Inflammatory macrophage treated with lipopolysaccharide for 1 hour (primary cell): ENCODE results near the gene KISS1R.
A peak's percentile ranks its signal among the peaks of the same experiment; 100 is the strongest.
"Not testable (repeated sequence)": the region's sequence is repeated elsewhere in the genome, so short reads cannot be mapped to it uniquely, and the experiment has no call there.

Experiments
- DNase-seq, 2 donors: peaks; one replicate each; pipeline ENCODE4 v3.0.0-alpha.2; 2020 to 2022

The KISS1R gene

DNA sequence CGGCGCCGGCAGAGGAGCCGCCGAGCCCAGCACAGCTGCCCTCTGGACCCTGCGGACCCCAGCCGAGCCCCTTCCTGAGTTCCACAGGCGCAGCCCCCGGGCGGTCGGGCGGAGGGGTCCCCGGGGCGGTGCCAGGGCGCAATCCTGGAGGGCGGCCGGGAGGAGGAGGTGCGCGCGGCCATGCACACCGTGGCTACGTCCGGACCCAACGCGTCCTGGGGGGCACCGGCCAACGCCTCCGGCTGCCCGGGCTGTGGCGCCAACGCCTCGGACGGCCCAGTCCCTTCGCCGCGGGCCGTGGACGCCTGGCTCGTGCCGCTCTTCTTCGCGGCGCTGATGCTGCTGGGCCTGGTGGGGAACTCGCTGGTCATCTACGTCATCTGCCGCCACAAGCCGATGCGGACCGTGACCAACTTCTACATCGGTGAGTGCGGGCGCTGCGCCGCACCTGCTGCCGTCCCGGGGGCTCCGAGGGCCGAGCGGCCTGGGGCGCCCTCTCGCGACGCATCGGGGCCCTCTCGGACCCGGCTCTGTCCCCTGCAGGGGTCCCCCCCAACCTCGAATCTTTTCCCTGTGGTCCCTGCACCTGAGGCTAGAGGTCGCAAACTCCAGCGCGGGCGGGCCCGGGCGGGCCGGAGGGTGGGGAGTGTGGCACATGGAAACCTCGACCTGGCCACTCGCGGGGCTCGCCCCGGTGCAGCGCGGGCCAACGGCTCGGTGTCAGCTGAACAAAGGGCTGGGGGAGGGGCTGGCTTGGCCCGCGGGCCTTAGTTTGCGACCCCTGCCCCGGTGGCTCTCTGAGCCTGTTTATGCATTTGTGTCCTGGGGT lies at the start of gene KISS1R:
TSS of gene KISS1R (plus strand) at position 11 of the 829 bp plus-strand sequence. CDS start at position 181, 170 bp downstream.
- no peak for DNase-seq

DNA sequence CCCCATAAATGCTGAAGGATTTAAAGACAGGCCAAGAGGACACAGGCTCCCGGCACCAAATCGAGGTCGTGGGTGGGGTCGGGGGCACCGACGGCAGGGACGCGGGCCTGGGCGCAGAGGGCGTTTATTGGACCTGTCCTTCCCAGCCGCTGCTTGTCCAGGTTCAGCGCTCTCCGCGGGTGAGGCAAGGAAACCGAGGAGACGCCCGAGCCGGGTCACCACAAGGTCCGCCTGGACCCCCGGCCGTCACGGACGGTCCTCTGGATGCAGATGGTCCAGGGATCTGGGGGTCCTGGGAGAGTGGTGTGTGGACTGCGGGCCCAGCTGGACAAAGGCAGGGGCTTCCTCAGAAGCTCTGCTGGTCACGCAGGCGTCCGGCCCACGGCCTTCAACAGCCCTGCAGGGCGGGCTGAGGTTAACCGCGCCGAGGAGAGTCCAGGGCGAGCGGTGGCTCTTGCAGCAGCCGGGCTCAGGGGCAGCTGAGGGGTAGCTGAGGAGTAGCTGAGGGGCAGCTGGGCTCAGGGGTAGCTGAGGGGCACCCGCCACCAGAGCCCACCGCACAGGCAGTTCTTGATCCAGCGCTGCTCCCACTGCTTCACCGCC lies 49.2 kb upstream of the KISS1R start:
- no peak for DNase-seq

DNA sequence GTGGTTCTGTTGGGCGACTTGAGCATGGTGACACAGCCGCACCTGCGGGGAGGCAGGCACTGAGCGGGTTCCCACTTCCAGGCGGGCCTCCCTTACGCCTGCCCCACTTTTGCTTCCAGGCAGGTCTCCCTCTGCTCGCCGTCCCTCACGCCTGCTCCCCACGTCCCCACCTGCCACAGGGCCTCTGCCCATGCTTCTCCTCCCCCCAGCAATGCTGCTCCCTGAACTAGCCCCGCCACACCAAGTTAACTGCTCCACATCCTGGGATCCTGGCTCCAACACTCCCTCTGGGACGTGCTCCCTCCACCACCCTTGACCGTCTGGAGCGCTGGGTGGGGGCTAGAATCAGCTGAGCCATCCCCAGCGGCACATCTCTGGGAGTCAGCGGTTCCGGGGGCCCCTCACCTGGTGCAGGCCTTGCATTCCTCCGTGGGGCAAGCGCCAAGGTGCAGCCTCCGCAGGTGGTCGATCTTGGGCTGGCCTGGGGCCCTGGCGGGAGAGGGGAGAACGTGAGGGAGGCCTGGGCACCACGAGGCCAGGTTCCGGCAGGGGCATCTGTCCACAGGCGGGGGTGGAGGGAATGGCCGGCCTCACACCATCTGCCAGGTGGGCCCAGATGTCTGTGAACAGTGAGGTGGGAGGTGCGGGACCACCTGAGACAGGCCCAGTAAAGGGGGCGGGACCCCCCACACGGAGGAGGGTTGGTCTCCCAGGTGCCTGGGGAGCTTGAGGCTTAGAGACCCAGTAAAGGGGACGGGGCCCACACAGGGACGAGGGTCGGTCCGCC lies 48.5 kb upstream of the KISS1R start:
- no peak for DNase-seq

DNA sequence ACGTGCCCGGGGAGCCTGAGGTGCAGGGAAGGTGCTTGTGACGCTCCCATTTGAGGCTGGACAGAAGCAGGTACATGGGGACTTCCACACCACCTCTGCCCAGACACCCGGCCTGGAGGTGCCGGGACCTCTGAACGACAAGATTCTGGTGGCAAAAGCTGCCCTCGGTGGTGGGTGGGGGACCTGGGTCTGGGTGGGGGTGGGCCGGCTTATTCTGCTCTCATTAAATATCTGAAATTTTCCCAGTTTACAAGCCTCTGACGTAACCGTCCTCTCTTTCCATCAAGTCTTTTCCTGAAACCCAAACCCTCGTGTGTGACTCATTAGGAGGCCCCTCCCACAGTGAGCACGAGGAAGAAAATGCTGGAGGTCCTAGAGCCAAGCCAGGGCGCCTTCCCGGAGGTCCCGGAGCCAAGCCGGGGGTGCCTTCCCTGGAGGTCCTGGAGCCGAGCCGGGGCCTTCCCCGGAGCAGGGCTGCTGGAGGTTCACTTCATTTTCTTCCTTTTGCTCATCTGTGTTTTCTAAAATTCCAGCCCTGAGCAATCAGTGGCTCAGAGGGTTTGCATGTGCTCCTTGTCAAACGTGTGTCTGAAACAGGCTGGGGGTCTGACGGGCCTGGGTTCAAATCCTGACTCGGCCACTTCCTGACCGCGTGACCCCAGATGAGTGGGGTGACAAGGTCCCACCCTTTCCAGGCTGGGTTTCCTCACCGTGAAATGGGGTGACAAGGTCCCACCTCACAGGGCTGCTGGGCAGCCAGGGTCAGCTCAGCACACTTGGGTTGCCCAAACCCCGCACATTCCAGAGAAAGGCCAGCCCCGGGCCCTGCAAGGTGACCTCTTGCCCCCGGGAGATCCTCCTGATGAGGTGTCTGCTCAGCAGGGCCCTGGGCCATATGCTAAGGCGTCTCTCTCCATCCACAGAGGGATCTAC lies 47.6 kb upstream of the KISS1R start:
- peak in 1 of 2 donors; percentile 28 for DNase-seq

DNA sequence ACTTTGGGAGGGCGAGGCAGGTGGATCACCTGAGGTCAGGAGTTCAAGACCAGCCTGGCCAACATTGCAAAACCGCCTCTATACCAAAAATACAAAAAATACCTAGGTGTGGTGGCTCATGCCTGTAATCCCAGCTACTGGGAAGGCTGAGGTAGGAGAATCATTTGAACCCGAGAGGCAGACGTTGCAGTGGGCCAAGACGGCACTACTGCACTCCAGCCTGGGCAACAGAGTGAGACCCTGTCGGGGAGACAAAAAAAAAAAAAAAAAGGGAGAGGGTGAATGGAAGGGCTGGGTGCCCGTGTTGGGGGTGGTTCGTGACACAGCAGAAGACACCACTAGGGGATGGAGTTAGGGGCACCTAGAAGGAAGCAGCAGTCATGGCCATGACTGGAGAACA lies 46.8 kb upstream of the KISS1R start:
- DNase-seq, result no peak

DNA sequence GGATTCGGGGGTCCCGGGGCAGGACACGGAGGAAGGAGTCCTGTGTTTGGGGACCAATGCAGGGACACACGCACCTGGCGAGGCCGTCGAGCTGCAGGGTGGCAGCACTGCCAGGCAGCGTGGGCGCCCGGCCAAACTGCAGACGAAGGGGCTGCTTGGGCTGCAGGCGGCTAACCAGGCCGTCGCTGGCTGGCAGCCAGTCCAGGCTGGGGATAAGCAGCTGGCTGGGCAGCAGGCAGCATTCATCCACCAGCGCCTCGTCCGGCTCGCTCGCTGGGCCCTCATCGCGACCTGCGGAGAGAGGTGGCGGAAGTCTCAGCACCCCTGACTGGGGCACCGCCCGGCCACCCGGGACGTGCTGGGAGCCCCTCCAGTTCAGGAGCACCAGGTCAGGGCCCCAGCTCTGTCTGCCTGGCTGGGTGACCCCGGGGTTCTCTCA lies 46.2 kb upstream of the KISS1R start:
- no peak for DNase-seq

DNA sequence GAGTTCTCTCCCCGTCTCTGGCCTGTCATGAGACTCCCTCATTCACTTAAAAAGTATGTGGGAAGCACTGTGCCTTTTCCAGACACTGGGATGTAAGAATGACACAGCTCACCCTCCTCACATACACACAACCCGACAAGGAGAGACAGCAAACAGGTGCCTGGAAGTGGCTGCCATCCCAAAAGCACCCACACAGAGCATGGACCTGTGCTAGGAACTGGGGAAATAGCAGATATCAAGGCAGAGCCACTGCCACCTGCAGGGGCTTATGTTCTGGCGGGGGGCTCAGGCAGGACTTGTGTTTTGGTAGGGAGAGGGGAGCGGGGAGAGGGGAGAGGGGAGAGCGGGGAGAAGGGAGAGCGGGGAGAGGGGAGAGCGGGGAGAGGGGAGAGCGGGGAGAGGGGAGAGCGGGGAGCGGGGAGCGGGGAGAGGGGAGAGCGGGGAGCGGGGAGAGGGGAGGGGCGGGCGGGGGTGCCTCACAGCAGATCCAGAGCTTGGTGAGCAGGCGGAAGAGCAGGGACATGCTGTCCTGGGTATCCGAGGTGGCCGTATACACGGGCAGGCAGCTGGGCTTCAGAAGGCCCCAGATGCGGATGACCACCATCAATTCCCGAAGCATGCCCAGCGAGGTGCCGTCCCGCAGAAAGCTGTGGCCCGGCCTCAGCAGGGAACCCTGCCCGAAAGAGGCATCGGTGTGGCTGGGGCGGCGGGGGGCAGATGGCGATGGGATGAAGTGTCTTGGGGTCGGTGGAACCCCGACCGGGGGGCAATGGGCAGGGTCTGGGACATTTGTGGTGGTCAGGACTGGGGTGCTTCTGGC lies 45.5 kb upstream of the KISS1R start:
- no peak for DNase-seq

DNA sequence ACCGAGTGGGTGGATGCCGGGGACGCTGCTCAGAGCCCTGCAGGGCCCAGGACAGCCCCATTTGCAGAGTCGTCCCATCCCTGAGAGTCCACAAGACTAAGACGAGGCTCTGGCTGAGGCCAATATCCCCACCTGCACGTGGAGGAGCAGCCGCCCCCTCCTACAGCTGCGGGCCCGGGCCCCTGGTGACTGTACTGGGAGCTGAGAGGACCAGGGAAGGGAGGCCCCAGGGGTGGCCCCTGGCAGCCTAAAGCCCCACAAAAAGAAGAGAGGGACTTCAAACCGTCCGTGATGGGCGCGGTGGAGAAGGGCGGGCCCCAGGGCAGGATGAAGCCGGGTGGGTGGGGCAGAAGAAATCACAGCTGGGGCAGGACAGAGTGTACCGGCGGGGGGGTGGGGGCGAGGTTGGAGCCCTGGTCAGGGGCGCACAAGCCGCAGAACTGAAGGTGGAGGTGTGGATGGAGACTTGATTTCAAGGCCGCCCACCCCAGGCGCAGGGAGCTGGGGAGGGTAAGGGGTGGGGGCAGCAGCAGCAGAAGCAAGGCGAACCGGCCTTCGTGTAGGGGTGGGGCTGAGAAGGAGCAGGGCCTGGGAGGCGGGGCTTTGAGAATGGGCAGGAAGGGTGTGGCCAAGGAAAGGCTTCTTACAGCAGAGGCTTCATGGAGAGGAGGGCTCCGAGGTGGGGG lies 44.7 kb upstream of the KISS1R start:
- DNase-seq, result peak; percentile 61 to 72

DNA sequence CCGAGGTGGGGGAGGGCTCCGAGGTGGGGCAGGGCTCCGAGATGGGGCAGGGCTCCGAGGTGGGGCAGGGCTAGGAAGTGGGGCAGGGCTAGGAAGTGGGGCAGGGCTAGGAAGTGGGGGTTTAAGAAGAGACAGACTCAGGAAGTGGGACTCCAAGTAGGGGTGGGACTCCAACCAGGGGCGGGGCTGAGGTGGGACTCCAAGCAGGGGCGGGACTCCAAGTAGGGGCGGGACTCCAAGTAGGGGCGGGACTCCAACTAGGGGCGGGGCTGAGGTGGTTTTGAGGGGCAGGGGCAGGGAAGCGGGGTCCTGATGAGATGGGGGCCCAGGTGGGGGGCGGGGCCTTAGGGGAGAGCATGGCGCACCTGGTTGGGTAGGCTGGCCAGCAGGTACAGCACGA lies 44.0 kb upstream of the KISS1R start:
- DNase-seq, result peak; percentile 35 to 37

DNA sequence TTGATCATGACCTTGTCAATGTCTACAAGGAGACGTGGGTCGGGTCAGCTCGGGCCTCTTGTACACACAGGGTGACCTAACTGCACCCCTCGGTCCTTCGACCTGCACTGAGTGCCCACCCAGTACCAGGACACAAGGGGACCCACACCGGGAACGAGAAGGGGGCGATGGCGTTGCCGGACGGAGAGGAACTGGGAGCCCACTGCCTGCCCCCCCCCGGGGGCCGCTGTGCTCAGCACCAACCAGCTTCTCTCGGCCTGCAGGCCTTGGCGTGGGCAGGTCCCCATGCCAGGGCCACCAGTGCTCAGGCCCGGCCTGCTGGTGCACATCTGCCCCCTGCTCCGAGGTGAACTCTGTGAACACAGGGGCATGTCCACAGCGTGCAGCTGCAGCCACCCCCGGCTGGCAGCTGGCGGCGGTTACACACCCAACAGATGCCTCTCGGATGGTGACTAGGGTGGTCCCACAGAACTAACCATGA lies 43.5 kb upstream of the KISS1R start:
- DNase-seq, result no peak

DNA sequence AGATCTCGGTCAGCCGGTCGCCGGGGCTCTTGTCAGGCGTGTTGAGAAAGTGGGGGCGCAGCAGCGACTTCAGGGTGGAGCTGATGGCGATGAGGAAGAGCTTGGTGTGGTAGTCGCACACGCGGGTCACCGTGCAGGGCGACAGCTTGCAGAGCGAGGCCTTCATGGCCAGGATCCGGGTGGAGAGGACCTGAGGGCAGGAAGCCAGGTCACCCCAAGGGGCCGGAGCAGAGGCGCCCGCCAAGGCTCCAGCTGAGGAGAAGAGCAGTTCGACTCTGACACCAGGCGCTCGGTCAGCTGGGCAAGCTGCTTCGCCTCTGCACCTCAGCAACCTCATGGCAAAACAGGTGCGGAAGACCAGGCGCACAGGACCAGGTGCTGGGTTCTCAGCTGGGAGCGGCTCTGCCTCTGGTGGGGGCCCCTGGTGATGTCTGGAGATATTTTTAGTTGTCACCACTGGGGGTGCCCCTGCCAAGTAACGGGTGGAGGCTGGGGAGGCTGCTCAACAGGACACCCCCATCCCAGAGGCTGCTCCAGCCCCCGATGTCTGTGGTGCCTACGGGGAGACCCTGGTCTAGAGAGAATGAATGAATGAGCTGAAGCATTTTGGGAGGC lies 41.8 kb upstream of the KISS1R start:
- no peak for DNase-seq

DNA sequence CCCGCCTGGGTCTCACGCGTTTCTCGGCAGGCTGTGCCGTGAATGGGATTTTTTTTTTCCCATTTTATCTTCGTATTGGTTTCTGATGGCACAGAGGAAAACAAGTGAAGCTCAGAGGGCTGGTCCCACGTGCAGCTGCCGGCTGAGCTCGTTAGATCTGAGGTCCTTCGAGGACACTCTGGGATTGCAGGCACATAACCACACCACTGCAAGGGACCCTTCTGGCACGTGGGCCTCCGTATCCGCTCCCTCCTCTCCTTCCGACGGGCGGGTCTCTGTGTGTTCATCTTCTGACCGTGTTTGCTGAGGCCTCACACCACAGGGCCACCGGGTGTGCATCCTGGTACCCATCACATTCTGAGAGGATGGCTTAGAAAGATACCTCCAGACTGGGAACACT lies 41.0 kb upstream of the KISS1R start:
- DNase-seq, result no peak

DNA sequence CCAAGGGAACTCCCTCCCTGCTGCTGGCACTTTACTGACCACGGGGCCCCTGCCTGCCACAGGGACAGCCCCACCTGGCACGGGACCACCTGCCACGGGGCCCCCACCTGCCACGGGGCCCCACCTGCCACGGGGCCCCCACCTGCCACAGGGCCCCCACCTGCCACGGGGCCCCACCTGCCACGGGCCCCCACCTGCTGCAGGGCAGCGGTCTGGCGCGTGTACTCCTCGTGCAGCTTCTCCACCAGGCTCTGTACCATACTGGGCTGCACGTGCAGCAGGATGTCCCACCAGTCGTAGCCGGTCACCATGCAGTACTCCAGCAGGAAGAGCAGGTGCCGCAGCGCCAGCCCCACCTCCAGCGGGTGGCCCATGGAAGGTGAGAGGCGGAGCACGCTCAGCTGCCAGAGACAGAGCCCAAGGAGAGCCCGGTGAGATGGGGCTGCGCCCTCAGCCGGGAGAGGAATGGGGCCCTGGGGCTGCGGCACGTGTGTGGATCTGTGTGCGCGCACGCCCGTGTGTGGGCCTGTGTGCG lies 40.3 kb upstream of the KISS1R start:
- DNase-seq, result no peak

DNA sequence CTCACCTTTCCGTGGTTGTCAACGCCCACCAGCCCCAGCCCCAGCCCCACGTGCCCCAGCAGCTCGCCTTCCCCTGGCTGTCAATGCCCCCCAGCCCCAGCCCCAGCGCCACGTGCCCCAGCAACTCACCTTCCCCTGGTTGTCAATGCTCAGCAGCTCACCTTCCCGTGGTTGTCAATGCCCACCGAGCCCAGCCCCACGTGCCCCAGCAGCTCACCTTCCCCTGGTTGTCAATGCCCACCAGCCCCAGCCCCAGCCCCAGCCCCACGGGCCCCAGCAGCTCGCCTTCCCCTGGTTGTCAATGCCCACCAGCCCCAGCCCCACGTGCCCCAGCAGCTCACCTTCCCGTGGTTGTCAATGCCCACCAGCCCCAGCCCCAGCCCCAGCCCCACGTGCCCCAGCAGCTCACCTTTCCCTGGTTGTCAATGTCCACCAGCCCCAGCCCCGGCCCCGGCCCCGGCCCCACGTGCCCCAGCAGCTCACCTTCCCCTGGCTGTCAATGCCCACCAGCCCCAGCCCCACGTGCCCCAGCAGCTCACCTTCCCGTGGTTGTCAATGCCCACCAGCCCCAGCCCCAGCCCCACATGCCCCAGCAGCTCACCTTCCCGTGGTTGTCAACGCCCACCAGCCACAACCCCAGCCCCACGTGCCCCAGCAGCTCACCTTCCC lies 39.0 kb upstream of the KISS1R start:
- not testable (repeated sequence) for DNase-seq

DNA sequence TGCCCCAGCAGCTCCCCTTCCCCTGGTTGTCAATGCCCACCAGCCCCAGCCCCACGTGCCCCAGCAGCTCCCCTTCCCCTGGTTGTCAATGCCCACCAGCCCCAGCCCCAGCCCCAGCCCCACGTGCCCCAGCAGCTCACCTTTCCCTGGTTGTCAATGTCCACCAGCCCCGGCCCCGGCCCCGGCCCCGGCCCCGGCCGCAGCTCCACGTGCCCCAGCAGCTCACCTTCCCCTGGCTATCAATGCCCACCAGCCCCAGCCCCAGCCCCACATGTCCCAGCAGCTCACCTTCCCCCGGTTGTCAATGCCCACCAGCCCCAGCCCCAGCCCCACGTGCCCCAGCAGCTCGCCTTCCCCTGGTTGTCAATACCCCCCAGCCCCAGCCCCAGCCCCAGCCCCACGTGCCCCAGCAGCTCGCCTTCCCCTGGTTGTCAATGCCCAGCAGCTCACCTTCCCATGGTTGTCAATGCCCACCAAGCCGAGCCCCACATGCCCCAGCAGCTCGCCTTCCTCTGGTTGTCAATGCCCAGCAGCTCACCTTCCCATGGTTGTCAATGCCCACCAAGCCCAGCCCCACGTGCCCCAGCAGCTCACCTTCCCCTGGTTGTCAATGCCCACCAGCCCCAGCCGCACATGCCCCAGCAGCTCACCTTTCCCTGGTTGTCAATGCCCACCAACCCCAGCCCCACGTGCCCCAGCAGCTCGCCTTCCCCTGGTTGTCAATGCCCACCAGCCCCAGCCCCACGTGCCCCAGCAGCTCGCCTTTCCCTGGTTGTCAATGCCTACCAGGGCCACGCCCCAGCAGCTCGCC lies 38.2 kb upstream of the KISS1R start:
- not testable (repeated sequence) for DNase-seq

DNA sequence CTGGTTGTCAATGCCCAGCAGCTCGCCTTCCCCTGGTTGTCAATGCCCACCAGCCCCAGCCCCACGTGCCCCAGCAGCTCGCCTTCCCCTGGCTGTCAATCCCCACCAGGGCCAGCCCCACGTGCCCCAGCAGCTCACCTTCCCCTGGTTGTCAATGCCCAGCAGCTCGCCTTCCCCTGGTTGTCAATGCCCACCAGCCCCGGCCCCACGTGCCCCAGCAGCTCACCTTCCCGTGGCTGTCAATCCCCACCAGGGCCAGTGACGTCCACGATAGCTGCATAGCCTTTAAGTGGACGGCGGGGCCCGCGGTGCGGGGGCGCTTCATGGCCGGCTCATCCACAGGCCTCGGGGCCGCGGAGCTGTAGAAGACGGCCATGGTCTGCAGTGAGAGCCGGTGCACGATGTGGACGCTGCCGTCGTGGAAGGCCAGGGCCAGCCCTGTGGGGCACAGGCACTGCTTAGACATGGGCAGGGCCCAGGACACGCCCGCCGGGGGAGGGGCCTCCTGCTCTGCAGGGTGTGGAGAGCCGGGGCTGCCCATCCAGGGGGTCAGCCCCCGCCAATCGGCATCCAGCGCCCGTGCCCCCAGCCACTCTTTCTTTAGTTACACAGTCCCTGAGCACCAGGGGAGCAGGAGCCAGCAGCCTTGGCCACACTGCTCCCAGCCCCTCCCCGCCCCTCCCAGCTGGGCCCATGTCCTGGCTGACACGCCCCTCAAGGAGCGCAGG lies 37.3 kb upstream of the KISS1R start:
- no peak for DNase-seq

DNA sequence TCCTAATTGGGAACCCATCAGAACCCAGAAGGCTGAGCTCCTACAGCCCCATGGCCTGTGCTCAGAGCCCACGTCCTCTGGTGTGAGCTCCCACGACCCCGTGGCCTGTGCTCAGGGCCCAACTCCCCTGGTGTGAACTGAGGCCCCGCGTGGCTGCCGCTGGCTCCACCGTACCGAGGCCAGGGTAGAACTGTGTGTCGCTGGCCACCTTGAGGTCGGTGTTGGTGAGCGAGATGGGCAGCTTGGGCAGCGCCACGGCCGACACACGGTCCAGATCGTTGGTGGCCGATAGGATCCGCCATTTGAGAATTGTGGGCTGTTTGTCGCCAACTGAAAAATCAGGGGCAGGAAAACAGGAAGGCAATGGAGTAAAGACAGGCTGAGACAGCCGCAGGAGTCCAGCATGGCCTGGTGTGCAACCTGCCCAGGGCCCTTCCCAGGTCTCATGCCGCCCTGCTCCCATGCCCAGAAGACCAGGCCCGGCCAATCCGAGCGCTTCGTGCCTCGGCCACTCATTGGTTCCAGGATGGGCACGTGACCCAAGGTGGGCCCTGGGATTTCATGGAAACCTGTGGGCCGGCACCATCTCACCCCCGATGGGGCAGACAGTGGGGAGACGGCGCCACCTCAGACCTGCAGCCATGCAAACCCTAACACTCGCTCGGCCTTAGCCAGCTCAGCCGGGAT lies 35.6 kb upstream of the KISS1R start:
- no peak for DNase-seq
